GM19455 (cell line): ENCODE results near the gene HOOK1.
A peak's percentile ranks its signal among the peaks of the same experiment; 100 is the strongest.
"Not testable (repeated sequence)": the region's sequence is repeated elsewhere in the genome, so short reads cannot be mapped to it uniquely, and the experiment has no call there.

Experiments used
- ATAC-seq: cut with Tn5 transposase; IDR thresholded peaks from one replicate; pipeline ENCODE4 v1.9.1; 2021; ENCODE audit not compliant: unreplicated experiment

HOOK1 gene

DNA sequence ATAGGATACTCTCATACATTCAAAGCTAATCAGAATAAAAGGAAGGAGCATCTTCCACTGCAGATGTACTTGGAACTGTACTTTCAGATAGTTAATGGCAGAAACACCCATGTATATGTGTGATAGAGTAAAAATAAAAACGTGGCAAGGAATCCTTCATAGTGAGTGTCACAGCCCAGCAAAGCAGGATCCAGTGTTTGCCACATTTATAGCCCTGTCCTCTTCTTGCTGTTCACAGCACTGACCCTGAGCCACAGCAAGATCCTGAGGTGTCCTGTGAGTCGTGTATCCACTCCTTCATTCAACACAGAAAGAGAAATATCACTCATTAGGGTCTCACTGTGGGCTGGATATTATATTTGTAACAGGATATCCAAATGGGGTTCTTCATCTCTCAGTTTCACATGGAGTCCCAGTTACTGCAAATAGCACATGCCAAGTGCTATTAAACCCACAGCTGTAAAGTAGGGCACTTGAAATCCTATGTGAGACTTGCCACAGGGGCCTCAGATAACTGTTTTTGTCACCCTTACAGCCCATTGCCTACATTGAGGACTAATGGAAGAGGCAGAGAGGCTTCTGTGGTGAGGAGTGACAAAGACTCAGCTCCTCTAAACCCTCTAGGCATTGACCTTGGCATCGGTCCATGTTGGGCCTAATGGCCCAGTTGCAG, 70.5 kb downstream of the HOOK1 start:
- ATAC-seq: no peak

DNA sequence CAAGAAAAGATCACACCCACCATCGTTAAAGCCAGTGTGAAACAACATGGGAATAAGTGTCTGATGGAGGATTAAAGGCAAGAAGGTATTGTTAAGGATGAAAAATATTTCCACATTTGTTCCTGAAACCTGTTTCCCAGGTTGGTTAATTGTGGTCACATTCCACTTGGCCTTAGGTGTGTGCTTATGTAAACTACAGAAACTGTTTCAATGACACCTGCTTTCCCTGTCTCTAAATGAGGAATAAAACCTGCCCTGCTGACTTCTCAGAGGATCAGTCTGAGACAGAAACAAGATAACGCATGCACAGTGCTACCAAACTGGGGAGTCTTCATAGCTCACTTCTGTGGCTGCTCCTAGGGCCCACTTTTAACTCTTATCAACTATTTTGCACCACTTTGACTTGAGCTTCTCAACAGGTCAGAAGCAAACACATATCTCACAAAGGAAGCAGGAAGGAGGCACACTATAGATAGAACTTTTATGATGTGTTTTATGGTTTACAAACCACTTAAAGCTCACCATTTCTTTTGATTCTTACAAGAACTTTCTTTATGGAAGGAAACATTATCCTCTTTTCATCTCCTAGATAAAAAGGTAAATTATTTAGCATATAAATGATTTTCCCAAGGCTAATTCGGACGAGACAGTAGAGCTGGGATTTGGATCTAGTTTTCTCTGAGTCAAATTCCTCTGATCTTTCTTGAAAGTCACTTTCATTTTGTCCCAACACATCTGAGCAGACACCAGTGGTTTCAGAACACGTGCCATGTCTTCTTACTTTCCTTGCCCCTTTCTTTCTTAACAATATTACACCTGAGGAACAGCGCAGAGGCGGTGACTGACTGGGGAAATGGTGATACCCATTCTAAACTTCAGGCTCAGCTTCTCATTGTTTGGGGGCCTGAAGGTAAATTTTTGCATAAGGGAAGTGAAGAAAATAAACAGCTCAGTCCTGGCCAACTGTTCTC, 78.4 kb downstream of the HOOK1 start:
- ATAC-seq: no peak

DNA sequence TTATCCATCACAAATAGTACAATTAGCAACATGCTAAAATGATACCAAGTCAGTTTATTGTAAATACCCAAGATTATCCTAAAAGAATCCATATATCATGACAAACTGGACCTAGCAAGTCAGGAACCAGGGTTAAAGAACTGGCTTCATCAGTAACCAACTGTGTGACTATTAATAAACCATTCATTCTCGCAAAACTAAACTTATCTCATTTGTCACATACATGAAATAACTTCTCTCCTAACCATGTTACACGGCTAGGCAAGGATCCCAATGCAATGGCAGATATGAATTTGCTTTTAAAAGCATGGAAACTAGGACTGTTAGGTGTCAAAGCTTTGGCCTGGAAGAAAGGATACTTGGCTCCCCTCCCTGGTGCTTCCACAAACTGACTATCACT, 82.4 kb downstream of the HOOK1 start:
- no peak for ATAC-seq

DNA sequence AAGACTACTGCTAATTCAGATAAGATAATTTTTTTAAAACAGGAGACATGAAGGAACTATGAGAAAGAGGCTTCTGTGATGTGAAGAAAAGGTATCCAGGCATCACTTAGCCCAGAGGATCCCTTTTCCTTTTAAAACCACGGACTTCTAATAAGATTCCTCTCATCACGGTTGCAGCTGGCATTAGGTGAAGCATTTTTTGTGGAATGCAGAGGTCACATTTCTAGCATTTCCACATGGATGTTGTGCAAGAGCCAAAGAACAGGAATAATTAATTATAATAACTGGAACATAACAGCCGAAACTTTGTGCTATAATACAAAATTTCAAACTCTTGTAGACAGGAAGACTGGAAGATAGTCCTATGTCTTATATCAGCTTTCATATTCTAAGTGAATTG, 84.2 kb downstream of the HOOK1 start:
- ATAC-seq: no peak

DNA sequence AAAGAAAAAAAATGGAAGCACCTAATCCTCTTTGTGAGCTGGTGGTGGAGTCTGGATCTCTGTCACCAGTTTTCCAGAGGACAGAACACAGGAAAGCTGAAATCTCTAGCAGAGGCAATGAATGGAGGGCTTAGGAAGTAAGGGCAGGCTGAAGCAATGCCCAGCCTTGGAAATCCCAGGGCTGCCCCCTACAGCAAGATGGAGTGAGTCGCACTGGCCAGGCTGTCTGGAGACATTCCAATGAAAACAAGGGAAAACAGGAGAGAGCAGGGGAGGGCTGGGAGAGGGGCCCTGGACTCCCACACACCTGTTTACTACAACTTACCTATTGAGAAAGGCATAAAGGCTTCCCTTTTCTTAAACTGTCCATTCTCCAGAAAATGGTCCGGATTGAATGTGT, 85.9 kb downstream of the HOOK1 start:
- ATAC-seq: no peak

DNA sequence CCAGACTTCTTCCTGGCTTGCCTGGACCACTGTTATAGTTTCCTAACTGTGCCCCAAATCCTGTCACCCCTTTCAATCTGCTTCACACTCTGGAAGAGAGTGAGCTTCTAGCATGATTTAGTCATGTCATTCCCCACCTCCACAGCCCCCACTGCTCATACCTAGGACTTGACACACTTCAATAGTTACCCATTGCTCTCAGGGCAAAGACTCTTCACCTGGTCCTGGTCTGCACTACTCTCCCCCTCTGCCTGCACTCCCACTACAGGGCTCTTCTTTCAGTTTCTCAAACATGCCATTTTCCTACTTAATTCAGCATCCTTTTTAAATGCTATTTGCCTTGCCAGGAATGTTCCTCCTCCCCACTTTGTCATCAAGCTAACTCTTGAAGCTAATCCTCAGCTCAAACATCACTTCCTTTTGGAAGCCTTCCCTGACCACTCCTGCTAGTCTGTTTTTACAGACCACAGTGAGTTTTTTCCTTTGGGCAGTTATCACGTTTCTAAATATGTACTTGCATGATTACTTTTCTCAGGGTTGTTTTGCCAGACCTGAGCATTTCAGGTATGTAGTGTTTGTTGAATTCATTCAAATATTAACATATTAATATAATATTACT, 87.1 kb downstream of the HOOK1 start:
- no peak for ATAC-seq

DNA sequence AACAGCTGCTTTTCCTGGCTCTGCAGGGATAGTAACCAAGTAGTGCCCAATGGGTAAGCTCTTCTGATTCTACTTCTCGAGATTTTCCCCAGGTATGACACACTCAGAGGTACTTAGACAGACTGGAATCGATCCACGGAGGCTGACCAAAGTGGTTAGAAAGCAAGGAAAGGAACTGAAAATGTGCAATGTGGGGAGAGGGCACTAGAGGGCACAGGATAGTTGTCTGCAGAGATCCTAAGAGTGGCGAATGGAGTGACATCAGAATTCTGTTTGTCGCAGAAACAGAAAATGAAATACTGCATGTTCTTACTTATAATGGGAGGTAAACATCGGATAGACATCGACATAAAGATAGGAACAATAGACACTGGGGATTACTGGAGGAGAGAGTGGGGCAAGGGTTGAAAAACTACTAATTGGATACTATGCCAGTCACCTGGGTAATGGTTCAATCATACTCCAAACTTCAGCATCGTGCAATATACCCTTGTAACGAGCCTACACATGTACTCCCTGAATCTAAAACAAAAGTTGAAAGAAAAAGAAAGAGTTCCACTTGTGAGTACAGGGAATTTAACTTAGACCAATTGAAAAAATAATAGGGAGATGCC, 88.5 kb downstream of the HOOK1 start:
- peak; percentile 71 for ATAC-seq

DNA sequence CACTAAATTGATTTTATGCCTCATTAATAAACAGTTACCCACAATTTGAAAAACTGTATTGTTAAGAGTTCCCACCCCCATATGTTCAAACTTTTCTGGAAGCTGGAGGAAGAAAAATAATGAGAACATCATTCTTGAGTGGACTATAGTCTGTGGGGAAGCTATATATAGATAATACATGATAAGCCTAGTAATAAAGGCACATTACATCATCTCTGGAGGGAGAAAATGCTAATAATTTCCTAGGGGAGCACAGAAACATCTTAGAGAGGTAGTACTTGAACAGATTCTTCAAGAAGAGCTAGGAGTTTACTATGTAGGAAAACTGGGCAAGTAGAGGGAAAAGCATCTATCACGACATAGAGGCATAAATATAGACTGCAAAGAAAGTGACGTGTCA, 92.2 kb downstream of the HOOK1 start:
- ATAC-seq: no peak

DNA sequence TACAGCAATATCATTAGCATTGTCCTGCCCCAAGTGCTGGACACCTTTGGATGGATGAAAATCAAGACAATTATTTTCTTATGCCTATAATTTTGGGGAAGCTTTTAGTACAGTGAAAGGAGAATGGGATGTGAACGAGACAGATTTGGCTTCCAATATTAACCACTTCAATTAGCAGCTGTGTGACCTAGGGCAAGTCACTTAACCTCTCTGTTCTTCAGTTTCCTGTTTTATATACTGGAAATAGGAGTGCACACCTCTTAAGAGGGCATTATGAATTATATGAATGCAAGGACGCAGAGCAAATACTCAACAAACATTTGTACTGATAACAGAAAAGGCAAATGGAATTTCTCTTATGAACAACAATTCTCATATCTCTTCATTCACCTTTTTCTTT, 93.3 kb downstream of the HOOK1 start:
- no peak for ATAC-seq

DNA sequence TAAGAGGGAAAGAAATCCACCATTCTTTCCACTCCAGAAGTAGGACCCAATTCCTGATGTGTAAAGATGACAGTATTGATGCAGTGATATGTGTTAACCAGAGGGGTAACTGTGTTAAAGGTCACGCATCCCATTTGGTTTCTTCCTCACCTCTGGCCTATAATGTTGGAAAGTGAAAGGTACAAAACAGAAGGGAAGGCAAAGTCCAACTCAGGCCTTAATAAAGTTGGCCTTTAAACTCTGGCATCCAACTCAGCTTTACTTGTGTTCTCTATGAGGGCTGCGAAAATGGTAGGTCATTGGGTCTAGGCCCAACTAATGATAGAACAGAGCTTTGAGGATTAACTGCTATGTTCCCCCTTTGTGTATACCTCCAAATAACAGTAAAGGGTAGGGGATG, 93.9 kb downstream of the HOOK1 start:
- ATAC-seq: no peak

DNA sequence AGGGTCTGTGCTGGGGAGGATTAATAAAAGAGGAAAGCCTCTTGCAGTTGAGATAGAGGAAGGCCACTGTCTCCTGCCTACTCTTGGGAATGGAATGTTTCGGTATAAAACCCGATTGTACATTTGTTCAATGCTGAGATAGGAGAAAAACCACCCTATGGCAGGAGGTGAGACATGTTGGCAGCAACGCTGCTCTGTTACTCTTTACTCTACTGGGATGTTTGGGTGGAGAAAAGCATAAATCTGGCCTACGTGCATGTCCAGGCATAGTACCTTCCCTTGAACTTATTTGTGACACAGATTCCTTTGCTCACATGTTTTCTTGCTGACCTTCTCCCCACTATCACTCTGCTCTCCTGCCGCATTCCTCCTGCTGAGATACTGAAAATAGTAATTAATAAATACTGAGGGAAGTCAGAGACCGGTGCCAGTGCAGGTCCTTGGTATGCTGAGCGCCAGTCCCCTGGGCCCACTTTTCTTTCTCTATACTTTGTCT, 100.1 kb downstream of the HOOK1 start:
- ATAC-seq: not testable (repeated sequence)

DNA sequence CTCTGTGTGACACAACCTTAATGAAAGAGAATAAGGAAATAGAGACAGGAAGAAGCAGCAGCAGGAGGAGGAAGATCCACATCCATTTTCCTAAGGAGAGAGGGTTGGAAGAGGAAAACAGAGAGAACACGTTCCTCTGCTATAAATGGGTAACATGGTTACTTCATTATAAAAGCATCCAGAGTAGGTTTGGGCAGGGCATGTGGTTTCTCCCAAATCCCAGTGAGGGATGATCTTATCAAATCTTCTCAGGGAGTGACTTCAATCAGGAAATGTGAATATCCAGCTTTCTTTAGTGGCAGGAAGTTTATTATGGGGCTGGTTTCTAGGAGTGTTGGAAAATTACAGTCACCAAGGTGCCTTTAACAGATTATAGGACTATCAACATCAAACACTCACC, 100.8 kb downstream of the HOOK1 start:
- ATAC-seq: no peak

DNA sequence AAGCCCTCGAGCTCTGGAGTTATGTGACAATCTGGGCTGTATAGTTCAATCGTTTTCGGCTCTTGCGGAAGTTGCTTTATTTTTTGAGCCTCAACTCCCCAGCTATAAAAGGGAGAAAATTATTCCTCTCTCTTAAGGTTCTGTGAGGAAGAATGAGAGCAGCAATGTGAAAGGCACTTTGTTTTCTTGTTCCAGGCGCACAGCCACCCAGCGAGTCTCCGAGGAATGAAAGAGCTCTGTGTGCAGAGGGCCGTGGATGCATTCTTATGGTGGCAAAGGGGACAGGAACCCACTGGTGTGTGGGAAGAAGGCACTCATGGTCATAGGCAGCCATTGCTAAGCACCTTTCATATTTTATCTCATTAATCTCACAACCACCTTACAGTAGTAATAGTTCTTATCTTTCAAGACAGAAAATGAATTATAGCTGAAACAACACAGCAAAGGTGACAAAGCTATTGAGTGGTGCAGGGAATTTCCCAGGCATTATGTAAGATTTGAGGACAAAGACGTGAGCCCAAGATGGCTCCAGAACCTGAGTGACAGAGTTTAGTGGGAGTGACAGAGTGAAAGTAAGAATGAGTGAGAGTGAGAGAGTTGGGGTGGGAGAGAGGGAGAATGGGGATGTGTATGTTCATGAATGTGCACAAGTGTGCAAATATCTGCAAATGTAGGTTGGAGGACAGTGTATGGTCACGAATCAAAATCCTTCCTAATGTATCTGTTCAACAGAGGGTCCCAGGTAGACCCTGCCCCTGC, 102.5 kb downstream of the HOOK1 start:
- ATAC-seq: no peak

DNA sequence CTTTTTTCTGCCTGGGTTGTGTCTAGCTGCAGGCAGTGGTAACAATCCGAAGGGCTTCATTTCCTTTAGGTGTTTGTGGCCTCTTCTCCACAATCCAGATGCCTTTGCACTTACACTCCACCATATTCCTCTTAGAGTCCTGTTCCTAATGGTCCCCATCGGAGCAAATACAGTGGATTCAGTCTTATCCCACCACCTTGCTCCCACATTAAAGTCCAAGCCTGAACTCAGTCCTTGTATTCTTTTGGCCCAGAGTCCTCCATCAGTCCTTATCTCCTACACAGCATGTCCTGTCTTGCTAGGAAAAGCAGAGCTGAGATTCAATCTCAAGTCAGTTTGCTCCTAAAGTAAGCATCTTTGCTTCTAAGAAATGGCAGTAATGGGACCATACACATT, 103.0 kb downstream of the HOOK1 start:
- no peak for ATAC-seq

DNA sequence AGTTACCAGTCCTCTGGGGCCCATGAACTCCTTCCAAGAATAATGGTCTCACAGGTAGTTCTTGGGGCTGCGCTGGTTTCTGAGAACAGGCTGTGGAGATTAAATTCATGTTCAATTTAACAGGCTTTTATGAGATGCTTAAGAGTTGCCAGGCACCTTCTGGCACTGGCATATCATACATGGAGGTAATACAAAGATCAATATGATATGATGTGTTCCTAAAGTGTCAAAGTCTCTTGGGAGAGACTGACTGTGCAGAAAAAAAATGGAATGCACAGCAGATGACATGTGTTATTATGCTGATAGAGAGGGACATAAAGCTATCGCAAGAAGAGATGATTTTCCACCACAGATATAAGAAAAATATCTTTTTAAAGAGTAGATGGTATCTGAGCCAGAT, 105.0 kb downstream of the HOOK1 start:
- ATAC-seq: no peak

DNA sequence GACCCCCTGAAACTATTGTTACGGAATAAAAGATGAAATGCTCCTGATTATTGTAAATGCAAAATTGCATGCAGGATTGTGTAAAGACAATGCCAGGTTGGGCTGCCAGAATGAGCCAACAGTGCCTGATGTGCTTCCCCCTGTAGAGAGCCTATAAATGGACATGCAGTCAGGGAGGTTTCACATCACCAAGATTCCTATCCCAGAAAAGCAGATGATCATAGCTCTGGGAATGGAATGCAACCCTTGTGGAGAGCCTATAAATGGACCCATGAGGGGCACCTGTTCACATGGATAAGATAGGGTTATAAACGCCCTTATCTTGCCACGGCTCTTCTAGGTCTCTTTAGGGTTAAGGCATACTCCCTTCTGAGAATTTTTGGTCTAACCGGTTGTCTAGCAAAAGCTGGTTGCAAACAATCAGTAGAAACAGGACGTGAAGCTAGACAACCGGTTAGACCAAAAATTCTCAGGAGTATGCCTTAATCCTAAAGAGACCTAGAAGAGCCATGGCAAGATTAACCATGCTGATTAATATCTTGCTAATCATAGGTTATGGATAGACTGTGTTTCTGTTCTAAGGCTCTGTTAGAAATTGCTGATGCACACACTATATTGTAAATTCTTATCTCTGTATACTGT, 106.6 kb downstream of the HOOK1 start:
- ATAC-seq: not testable (repeated sequence)

DNA sequence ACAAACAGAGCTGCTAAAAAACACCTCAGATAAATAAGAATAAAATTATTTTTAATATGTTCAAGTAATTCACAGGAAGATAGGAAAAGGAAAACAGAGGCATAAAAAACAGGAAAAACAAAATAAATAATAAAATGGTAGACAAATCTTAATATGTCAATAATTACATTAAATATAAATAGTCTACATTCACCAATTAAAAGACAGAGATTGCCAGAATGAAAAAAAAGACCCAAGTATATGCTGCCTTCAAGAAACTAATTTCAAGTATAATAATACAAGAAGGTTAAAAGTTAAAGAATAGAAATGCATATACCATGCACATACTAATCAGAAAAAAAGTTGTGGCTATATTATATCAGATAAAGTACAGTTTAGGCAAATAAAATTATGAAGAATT, 109.9 kb downstream of the HOOK1 start:
- ATAC-seq: no peak
